Activated CD4-positive, alpha-beta T cell treated with anti-CD3 and anti-CD28 coated beads for 1 hour (primary cell): Measurements from ENCODE around the gene USP12.

Source experiments
- DNase-seq: peaks from one replicate; pipeline ENCODE4 v3.0.0-alpha.2; 2020

USP12 gene

GRCh38 chr13:27182844-27183497 is 11.4 kb upstream of the USP12 start:
- DNase-seq = no peak

- DNase-seq = no peak
Observed at GRCh38 chr13:27182054-27182453, 10.4 kb upstream of the USP12 start.

- no peak for DNase-seq
Observed at GRCh38 chr13:27177852-27178251, 6.2 kb upstream of the USP12 start.

- DNase-seq = no peak
Observed at GRCh38 chr13:27176470-27177410, 5.1 kb upstream of the USP12 start.

DNA sequence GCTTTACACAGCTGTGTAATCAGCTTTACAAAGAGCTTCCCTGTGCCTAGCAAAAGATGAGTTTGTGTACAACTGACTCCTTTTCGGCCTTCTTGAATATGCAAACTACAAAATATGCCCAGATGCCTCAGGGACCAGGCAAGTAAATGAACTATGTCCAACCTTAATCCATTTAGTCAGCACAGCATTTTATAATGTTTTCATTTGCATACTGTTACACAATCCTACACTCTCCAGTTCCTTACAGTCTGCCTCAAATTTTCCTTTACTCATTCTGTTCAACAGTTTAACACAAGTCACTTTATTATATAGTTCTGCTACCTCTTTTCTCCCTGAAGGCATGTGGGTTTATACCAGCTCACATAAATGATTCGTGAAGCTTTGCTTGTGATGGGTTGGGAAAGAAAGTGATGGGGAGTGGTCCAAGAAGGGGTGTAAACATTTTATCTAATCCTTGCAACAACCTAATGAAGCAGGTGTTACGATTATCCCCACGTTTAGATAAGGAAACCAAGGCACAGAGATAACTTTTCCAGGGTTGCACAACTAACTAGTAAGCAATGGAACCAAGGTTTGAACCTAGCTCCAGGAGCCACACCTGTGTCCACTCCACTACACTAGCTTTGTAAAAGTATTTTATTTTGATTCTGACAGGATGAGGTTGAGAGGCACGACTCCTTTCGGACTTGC is 3.3 kb upstream of the USP12 start:
- DNase-seq = no peak

DNA sequence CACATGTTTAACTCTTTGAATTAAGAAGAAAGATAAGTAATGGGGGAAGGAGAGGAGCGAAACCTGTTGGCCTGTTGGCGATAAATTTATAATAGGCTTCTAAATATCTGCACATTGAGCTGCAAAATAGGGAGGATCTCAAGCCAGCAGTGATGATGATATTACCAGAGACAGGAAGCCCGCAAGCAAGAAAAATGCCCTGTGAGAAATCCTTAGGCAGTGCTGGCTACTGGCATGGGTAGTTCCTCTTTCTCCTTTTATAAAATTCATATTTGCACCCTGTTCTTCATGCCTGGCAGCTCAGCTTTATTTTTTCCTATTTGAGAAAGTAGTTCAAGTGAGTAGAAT is 858 bp upstream of the USP12 start:
- DNase-seq = no peak

GRCh38 chr13:27171827-27172494 is 350 bp upstream of the USP12 start:
- peak; percentile 90 for DNase-seq

GRCh38 chr13:27170516-27171243 is 931 bp downstream of the USP12 start:
- DNase-seq = peak; percentile 12

DNA sequence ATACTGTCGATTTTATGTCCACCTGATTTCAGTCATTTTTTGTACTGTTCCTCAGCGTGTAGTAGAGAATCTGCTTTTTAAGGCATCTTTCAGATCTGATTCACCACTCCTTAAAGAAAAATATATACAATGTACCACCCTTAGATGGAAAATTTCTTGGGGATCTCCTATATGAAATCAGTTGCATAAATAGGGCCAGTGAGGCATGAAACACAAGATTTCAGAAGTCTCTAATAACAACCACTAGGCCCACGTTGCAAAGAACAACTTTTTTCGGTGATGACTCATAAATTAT is 1.4 kb downstream of the USP12 start:
- DNase-seq = no peak

GRCh38 chr13:27168906-27169657 is 2.5 kb downstream of the USP12 start:
- DNase-seq = no peak

DNA sequence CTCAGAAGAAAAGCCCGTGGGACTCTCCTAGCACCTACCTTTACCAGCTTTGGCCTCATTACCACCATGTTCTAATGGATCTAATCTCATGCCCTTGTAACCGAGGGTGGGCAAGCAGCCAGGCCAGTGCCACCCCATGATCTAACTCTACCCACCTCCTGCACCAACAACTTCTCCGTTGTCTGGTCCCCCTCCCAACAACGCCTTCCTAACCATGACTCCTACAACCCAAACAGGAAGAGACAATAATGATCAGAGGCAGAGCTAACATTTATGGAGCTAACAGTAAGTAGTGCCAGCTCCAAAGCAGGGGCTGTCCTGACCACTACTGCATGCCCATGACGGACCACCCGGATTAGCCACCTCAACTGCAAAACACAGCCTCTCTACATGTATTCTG is 3.5 kb downstream of the USP12 start:
- DNase-seq = no peak

DNA sequence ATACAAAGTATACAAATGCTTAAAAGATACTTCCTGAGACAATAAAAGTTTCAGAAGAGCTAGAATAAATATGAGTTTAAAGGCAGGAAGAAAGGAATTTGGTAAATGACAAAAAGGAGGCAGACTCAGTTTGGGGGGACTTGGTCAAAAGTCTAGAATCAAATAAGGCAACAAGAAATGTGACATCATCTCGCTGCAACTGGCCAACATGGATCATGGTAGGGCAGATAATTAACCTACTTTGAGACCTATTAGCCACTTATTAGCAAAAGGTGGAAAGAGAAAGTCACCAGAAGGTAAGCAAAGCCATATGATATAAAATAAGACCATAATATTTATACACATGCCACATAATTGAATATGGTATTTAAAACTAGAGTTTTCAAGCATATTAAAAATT is 5.3 kb downstream of the USP12 start:
- DNase-seq = no peak

GRCh38 chr13:27161980-27162379 is 9.6 kb downstream of the USP12 start:
- no peak for DNase-seq

GRCh38 chr13:27161423-27161822 is 10.2 kb downstream of the USP12 start:
- DNase-seq = no peak

GRCh38 chr13:27160657-27161295 is 10.8 kb downstream of the USP12 start:
- no peak for DNase-seq

- DNase-seq = no peak
Observed at GRCh38 chr13:27159806-27160563, 11.6 kb downstream of the USP12 start.

DNA sequence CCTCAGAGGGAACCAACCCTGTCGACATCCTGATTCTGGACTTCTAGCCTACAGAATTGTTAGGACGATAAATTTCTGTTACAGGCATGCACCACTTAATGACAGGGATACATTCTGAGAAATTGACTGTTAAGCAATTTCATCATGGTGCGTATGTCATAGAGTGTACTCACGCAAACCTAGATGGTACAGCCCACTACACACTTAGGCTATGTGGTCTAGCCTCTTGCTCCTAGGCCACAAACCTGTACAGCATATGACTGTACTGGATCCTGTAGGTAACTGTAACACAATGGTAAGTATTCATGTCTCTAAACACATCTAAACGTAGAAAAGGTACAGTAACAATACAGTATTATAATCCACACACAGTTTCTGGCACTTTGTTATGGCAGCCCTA is 13.3 kb downstream of the USP12 start:
- no peak for DNase-seq

GRCh38 chr13:27151798-27152599 is 19.6 kb downstream of the USP12 start:
- no peak for DNase-seq

DNA sequence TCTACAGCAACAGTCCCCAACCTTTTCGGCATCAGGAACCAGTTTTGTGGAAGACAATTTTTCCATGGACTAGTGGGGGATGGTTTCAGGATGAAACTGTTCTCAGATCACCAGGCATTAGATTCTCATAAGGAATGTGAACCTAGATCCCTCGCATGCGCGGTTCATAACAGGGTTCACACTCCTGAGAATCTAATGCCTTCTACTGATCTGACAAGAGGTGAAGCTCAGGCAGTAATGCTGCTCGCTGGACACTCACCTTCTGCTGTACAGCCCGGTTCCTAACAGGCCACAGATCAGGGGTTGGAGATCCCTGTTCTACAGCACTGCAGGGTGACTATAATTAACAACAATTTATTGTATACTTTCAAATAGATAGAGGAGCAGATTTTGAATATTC is 21.9 kb downstream of the USP12 start:
- no peak for DNase-seq

GRCh38 chr13:27148900-27149299 is 22.7 kb downstream of the USP12 start:
- no peak for DNase-seq
